GM23338 (cell line): ENCODE measurements around the gene MLST8. TPM values are rescaled to one million over a fixed set of nuclear protein-coding genes. Genes with fewer than 3 reads are reported as not detected.

Experiments used
- ATAC-seq: fragments of 200-7000 bp; cut with Tn5 transposase; 3 replicates; pipeline ENCODE4 v1.9.1; 2020
- DNase-seq: peaks from one replicate; pipeline ENCODE4 v3.0.0-alpha.2; 2015; ENCODE audit warnings: low spot score
- H2AFZ ChIP-seq: fragments of 200-600 bp; sonication (generic); 2 replicates; pipeline ENCODE4 v1.8.0; 2016; ENCODE audit warnings: antibody characterized with exemption, mild to moderate bottlenecking, moderate library complexity
- H3F3A ChIP-seq: fragments of 200-600 bp; sonication (generic); replicated peaks from 2 replicates; pipeline ENCODE4 v1.8.0; 2017; ENCODE audit warnings: antibody characterized with exemption, mixed run types, low read depth
- H3K27ac ChIP-seq: fragments of 200-600 bp; sonication (generic); 2 replicates; pipeline ENCODE4 v1.6.1; 2016; ENCODE audit warnings: low read depth
- H3K27me3 ChIP-seq: fragments of 200-600 bp; sonication (generic); 2 replicates; pipeline ENCODE4 v1.8.0; 2016; ENCODE audit warnings: mild to moderate bottlenecking, mixed run types, moderate library complexity; ENCODE audit not compliant: insufficient read depth
- H3K36me3 ChIP-seq: fragments of 200-600 bp; sonication (generic); 2 replicates; pipeline ENCODE4 v1.8.0; 2016; ENCODE audit warnings: mild to moderate bottlenecking; ENCODE audit not compliant: insufficient read depth
- H3K4me1 ChIP-seq: fragments of 200-600 bp; sonication (generic); 2 replicates; pipeline ENCODE4 v1.8.0; 2016; ENCODE audit warnings: mild to moderate bottlenecking, moderate library complexity; ENCODE audit not compliant: insufficient read depth
- H3K4me2 ChIP-seq: fragments of 200-600 bp; sonication (generic); 2 replicates; pipeline ENCODE4 v1.7.1; 2017; ENCODE audit warnings: mixed run types
- H3K4me3 ChIP-seq: fragments of 200-600 bp; sonication (generic); 2 replicates; pipeline ENCODE4 v1.6.1; 2016; ENCODE audit warnings: mixed run types
- H3K79me2 ChIP-seq: fragments of 200-600 bp; sonication (generic); replicated peaks from 2 replicates; pipeline ENCODE4 v1.8.0; 2017; ENCODE audit warnings: mild to moderate bottlenecking; ENCODE audit not compliant: insufficient read depth
- H3K9me2 ChIP-seq: fragments of 200-600 bp; sonication (generic); 2 replicates; pipeline ENCODE4 v1.8.0; 2017; ENCODE audit not compliant: insufficient read depth
- H4K20me1 ChIP-seq: fragments of 200-600 bp; sonication (generic); replicated peaks from 2 replicates; pipeline ENCODE4 v1.8.0; 2017; ENCODE audit warnings: mild to moderate bottlenecking; ENCODE audit not compliant: insufficient read depth
- H3K27ac Mint-ChIP-seq: 2 replicates; pipeline ENCODE4 v1.8.0; 2020; ENCODE audit warnings: inconsistent platforms, mild to moderate bottlenecking, moderate library complexity, mixed read lengths
- H3K27me3 Mint-ChIP-seq: 3 replicates; pipeline ENCODE4 v1.8.0; 2022; ENCODE audit warnings: low read depth, mild to moderate bottlenecking, moderate library complexity, mixed read lengths, inconsistent platforms; ENCODE audit not compliant: insufficient read depth, poor library complexity
- H3K36me3 Mint-ChIP-seq: 3 replicates; pipeline ENCODE4 v1.8.0; 2021; ENCODE audit warnings: low read depth, mild to moderate bottlenecking, inconsistent platforms, moderate library complexity, mixed read lengths
- H3K4me1 Mint-ChIP-seq: 3 replicates; pipeline ENCODE4 v1.8.0; 2020; ENCODE audit warnings: mild to moderate bottlenecking, inconsistent platforms, mixed read lengths
- H3K4me3 Mint-ChIP-seq: 3 replicates; pipeline ENCODE4 v1.8.0; 2021; ENCODE audit warnings: moderate library complexity, mild to moderate bottlenecking, inconsistent platforms, mixed read lengths
- H3K9me3 Mint-ChIP-seq: 3 replicates; pipeline ENCODE4 v1.8.0; 2020; ENCODE audit warnings: moderate library complexity, mild to moderate bottlenecking, inconsistent platforms, mixed read lengths
- CREB1 ChIP-seq: fragments of 250-450 bp; sonication (Bioruptor Pico); IDR thresholded peaks from 2 replicates; pipeline ENCODE4 v1.5.0; 2020; ENCODE audit warnings: low read depth, mild to moderate bottlenecking, moderate library complexity
- EZH2 ChIP-seq: fragments of 200-600 bp; sonication (generic); IDR thresholded peaks from one replicate; pipeline ENCODE4 v1.8.0; 2017; ENCODE audit warnings: antibody characterized with exemption, mild to moderate bottlenecking, low read depth; ENCODE audit not compliant: unreplicated experiment
- EZH2phosphoT487 ChIP-seq: fragments of 200-600 bp; sonication (generic); IDR thresholded peaks from one replicate; pipeline ENCODE4 v1.8.1; 2018; ENCODE audit warnings: antibody characterized with exemption; ENCODE audit not compliant: unreplicated experiment
- JUNB ChIP-seq: IDR thresholded peaks from one replicate; pipeline ENCODE4 v1.6.1; 2016; ENCODE audit warnings: antibody characterized with exemption; ENCODE audit not compliant: unreplicated experiment
- NANOG ChIP-seq: IDR thresholded peaks from 2 replicates; pipeline ENCODE4 v1.6.1; 2016; ENCODE audit warnings: antibody characterized with exemption, borderline replicate concordance
- POLR2AphosphoS5 ChIP-seq: IDR thresholded peaks from 2 replicates; pipeline ENCODE4 v1.6.1; 2016; ENCODE audit warnings: antibody characterized with exemption, low read depth
- STAT1 ChIP-seq: IDR thresholded peaks from one replicate; pipeline ENCODE4 v1.6.1; 2016; ENCODE audit warnings: antibody characterized with exemption; ENCODE audit not compliant: unreplicated experiment
- ZNF114 ChIP-seq: fragments of 250-450 bp; sonication (Bioruptor Pico); IDR thresholded peaks from 2 replicates; pipeline ENCODE4 v1.5.0; 2020; ENCODE audit warnings: mild to moderate bottlenecking, moderate library complexity
- ZNF331 ChIP-seq: fragments of 250-450 bp; sonication (Bioruptor Pico); IDR thresholded peaks from 2 replicates; pipeline ENCODE4 v1.5.0; 2020; ENCODE audit warnings: low read depth, mild to moderate bottlenecking, moderate library complexity
- polyA plus RNA-seq: library from polyadenylated mRNA; unstranded; fragments of >200 nt; fragmentation: Nextera tagmentation; extraction: Ambion mirVana; gene quantifications from 2 replicates; pipeline ENCODE4 v1.2.1, GENCODE V29; 2016
- total RNA-seq: library from RNA; depleted of rRNA; stranded (reverse); fragments of >200 nt; shearing (Covaris generic); gene quantifications from 2 replicates; pipeline ENCODE4 v1.2.3, GENCODE V29; 2014
- TF ChIP-seq, protein P1 (sequence below): IDR thresholded peaks from one replicate; pipeline ENCODE4 v1.6.1; 2018; ENCODE audit warnings: antibody characterized with exemption; ENCODE audit not compliant: unreplicated experiment
- TF ChIP-seq, protein P2 (sequence below): IDR thresholded peaks from 2 replicates; pipeline ENCODE4 v1.6.1; 2016; ENCODE audit warnings: antibody characterized with exemption
- TF ChIP-seq, protein P3 (sequence below), 2 experiments: fragments of 200-600 bp in 1 of 2; sonication (generic) in 1 of 2; conservative IDR thresholded peaks; 2 replicates each; pipeline versions ENCODE4 v1.5.1 to v1.6.1; 2016 to 2017; ENCODE audit warnings: antibody characterized with exemption in 2 of 2, low read depth in 2 of 2, mild to moderate bottlenecking in 2 of 2, moderate library complexity in 1 of 2
- TF ChIP-seq, protein P4 (sequence below): fragments of 250-450 bp; sonication (Bioruptor Pico); IDR thresholded peaks from 2 replicates; pipeline ENCODE4 v1.5.0; 2020; ENCODE audit warnings: mild to moderate bottlenecking, moderate library complexity

The MLST8 gene
- total and polyA plus RNA-seq, 2 experiments from 2014 or later: 58.8 to 138 TPM

DNA sequence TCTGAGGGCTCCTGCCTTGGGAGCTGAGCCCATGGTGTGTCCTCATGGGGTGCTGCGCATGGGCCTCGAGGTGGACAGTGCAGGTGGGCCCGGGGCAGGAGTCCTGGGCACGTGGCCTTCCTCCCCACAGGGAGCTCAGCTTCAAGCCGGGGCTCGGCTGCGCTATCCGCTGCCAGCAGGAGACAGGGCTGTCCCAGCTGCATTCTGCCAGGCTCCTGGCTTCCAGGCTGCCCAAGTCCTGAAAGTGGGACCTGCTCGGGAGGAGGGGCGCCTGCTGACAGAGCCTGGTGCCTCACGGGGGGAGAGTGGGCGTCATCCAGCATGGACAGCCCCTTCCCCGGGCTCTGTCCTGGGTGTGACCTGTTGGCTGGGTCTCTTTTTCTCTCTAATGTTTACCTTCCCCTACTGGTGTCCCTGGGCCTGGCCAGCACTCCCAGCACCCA, 42.6 kb upstream of the MLST8 start:
- Histone ChIP-seq H3K36me3 (peaks cover 4% of the 10 kb centered on the region; the same call in 1 of the 2 replicates), H3K4me3 (no peak overlapping the region), H4K20me1 (no peaks in the 10 kb centered on the region; the same call in none of the 2 replicates), H2AFZ (no peak overlapping the region), H3K4me2 (no peak overlapping the region), H3K79me2 (peaks cover 53% of the 10 kb centered on the region), H3F3A (peaks cover 10% of the 10 kb centered on the region; the same call in 1 of the 2 replicates), H3K9me2 (no peaks in the 10 kb centered on the region), H3K4me1 (peaks cover 9% of the 10 kb centered on the region; the same call in 1 of the 2 replicates), H3K27me3 (no peaks in the 10 kb centered on the region), H3K27ac (0 out of 2 replicates have a peak overlapping the region, but pooled peaks have one; percentile 9)
- peaks cover 28% of the 10 kb centered on the region for H3K36me3 Mint-ChIP-seq
- peaks cover 13% of the 10 kb centered on the region for H3K4me1 Mint-ChIP-seq
- TF ChIP-seq ZNF331 (CRISPR knock-in tag): no peak
- no peak for TF ChIP-seq EZH2phosphoT487
- TF ChIP-seq JUNB: no peak
- TF ChIP-seq CREB1: no peak
- no peak for TF ChIP-seq STAT1
- TF ChIP-seq ZNF114 (CRISPR knock-in tag): no peak
- no peak for TF ChIP-seq POLR2AphosphoS5
- TF ChIP-seq NANOG: no peak
- no peak for TF ChIP-seq EZH2
- TF ChIP-seq, protein P1, sequence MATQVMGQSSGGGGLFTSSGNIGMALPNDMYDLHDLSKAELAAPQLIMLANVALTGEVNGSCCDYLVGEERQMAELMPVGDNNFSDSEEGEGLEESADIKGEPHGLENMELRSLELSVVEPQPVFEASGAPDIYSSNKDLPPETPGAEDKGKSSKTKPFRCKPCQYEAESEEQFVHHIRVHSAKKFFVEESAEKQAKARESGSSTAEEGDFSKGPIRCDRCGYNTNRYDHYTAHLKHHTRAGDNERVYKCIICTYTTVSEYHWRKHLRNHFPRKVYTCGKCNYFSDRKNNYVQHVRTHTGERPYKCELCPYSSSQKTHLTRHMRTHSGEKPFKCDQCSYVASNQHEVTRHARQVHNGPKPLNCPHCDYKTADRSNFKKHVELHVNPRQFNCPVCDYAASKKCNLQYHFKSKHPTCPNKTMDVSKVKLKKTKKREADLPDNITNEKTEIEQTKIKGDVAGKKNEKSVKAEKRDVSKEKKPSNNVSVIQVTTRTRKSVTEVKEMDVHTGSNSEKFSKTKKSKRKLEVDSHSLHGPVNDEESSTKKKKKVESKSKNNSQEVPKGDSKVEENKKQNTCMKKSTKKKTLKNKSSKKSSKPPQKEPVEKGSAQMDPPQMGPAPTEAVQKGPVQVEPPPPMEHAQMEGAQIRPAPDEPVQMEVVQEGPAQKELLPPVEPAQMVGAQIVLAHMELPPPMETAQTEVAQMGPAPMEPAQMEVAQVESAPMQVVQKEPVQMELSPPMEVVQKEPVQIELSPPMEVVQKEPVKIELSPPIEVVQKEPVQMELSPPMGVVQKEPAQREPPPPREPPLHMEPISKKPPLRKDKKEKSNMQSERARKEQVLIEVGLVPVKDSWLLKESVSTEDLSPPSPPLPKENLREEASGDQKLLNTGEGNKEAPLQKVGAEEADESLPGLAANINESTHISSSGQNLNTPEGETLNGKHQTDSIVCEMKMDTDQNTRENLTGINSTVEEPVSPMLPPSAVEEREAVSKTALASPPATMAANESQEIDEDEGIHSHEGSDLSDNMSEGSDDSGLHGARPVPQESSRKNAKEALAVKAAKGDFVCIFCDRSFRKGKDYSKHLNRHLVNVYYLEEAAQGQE: no peak
- TF ChIP-seq, protein P2, sequence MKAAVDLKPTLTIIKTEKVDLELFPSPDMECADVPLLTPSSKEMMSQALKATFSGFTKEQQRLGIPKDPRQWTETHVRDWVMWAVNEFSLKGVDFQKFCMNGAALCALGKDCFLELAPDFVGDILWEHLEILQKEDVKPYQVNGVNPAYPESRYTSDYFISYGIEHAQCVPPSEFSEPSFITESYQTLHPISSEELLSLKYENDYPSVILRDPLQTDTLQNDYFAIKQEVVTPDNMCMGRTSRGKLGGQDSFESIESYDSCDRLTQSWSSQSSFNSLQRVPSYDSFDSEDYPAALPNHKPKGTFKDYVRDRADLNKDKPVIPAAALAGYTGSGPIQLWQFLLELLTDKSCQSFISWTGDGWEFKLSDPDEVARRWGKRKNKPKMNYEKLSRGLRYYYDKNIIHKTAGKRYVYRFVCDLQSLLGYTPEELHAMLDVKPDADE: no peak
- TF ChIP-seq, protein P3, sequence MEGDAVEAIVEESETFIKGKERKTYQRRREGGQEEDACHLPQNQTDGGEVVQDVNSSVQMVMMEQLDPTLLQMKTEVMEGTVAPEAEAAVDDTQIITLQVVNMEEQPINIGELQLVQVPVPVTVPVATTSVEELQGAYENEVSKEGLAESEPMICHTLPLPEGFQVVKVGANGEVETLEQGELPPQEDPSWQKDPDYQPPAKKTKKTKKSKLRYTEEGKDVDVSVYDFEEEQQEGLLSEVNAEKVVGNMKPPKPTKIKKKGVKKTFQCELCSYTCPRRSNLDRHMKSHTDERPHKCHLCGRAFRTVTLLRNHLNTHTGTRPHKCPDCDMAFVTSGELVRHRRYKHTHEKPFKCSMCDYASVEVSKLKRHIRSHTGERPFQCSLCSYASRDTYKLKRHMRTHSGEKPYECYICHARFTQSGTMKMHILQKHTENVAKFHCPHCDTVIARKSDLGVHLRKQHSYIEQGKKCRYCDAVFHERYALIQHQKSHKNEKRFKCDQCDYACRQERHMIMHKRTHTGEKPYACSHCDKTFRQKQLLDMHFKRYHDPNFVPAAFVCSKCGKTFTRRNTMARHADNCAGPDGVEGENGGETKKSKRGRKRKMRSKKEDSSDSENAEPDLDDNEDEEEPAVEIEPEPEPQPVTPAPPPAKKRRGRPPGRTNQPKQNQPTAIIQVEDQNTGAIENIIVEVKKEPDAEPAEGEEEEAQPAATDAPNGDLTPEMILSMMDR (conservative IDR thresholded peaks at IDR 0.05; ENCODE audit: low read depth in 2 of 2): no peak
- TF ChIP-seq, protein P4, sequence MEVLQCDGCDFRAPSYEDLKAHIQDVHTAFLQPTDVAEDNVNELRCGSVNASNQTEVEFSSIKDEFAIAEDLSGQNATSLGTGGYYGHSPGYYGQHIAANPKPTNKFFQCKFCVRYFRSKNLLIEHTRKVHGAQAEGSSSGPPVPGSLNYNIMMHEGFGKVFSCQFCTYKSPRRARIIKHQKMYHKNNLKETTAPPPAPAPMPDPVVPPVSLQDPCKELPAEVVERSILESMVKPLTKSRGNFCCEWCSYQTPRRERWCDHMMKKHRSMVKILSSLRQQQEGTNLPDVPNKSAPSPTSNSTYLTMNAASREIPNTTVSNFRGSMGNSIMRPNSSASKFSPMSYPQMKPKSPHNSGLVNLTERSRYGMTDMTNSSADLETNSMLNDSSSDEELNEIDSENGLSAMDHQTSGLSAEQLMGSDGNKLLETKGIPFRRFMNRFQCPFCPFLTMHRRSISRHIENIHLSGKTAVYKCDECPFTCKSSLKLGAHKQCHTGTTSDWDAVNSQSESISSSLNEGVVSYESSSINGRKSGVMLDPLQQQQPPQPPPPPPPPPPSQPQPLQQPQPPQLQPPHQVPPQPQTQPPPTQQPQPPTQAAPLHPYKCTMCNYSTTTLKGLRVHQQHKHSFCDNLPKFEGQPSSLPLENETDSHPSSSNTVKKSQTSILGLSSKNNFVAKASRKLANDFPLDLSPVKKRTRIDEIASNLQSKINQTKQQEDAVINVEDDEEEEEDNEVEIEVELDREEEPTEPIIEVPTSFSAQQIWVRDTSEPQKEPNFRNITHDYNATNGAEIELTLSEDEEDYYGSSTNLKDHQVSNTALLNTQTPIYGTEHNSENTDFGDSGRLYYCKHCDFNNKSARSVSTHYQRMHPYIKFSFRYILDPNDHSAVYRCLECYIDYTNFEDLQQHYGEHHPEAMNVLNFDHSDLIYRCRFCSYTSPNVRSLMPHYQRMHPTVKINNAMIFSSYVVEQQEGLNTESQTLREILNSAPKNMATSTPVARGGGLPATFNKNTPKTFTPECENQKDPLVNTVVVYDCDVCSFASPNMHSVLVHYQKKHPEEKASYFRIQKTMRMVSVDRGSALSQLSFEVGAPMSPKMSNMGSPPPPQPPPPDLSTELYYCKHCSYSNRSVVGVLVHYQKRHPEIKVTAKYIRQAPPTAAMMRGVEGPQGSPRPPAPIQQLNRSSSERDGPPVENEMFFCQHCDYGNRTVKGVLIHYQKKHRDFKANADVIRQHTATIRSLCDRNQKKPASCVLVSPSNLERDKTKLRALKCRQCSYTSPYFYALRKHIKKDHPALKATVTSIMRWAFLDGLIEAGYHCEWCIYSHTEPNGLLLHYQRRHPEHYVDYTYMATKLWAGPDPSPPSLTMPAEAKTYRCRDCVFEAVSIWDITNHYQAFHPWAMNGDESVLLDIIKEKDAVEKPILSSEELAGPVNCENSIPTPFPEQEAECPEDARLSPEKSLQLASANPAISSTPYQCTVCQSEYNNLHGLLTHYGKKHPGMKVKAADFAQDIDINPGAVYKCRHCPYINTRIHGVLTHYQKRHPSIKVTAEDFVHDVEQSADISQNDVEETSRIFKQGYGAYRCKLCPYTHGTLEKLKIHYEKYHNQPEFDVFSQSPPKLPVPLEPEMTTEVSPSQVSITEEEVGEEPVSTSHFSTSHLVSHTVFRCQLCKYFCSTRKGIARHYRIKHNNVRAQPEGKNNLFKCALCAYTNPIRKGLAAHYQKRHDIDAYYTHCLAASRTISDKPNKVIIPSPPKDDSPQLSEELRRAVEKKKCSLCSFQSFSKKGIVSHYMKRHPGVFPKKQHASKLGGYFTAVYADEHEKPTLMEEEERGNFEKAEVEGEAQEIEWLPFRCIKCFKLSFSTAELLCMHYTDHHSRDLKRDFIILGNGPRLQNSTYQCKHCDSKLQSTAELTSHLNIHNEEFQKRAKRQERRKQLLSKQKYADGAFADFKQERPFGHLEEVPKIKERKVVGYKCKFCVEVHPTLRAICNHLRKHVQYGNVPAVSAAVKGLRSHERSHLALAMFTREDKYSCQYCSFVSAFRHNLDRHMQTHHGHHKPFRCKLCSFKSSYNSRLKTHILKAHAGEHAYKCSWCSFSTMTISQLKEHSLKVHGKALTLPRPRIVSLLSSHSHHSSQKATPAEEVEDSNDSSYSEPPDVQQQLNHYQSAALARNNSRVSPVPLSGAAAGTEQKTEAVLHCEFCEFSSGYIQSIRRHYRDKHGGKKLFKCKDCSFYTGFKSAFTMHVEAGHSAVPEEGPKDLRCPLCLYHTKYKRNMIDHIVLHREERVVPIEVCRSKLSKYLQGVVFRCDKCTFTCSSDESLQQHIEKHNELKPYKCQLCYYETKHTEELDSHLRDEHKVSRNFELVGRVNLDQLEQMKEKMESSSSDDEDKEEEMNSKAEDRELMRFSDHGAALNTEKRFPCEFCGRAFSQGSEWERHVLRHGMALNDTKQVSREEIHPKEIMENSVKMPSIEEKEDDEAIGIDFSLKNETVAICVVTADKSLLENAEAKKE: no peak
- DNase-seq (no peak), ATAC-seq (no peak)
- no peak overlapping the region for H3K27ac Mint-ChIP-seq
- no peaks in the 10 kb centered on the region; the same call in 2 of the 3 replicates for H3K9me3 Mint-ChIP-seq
- peaks cover 14% of the 10 kb centered on the region for H3K27me3 Mint-ChIP-seq
- H3K4me3 Mint-ChIP-seq: no peak overlapping the region
